GM23338 (cell line): ENCODE results near the gene MYO5C. TPM values are rescaled to one million over a fixed set of nuclear protein-coding genes. Genes with fewer than 3 reads are reported as not detected.

Experiments
- ATAC-seq: fragments of 200-7000 bp; cut with Tn5 transposase; 3 replicates; pipeline ENCODE4 v1.9.1; 2020
- DNase-seq: peaks from one replicate; pipeline ENCODE4 v3.0.0-alpha.2; 2015; ENCODE audit warnings: low spot score
- H2AFZ ChIP-seq: fragments of 200-600 bp; sonication (generic); 2 replicates; pipeline ENCODE4 v1.8.0; 2016; ENCODE audit warnings: antibody characterized with exemption, mild to moderate bottlenecking, moderate library complexity
- H3F3A ChIP-seq: fragments of 200-600 bp; sonication (generic); replicated peaks from 2 replicates; pipeline ENCODE4 v1.8.0; 2017; ENCODE audit warnings: antibody characterized with exemption, mixed run types, low read depth
- H3K27ac ChIP-seq: fragments of 200-600 bp; sonication (generic); 2 replicates; pipeline ENCODE4 v1.6.1; 2016; ENCODE audit warnings: low read depth
- H3K27me3 ChIP-seq: fragments of 200-600 bp; sonication (generic); 2 replicates; pipeline ENCODE4 v1.8.0; 2016; ENCODE audit warnings: mild to moderate bottlenecking, mixed run types, moderate library complexity; ENCODE audit not compliant: insufficient read depth
- H3K36me3 ChIP-seq: fragments of 200-600 bp; sonication (generic); 2 replicates; pipeline ENCODE4 v1.8.0; 2016; ENCODE audit warnings: mild to moderate bottlenecking; ENCODE audit not compliant: insufficient read depth
- H3K4me1 ChIP-seq: fragments of 200-600 bp; sonication (generic); 2 replicates; pipeline ENCODE4 v1.8.0; 2016; ENCODE audit warnings: mild to moderate bottlenecking, moderate library complexity; ENCODE audit not compliant: insufficient read depth
- H3K4me2 ChIP-seq: fragments of 200-600 bp; sonication (generic); 2 replicates; pipeline ENCODE4 v1.7.1; 2017; ENCODE audit warnings: mixed run types
- H3K4me3 ChIP-seq: fragments of 200-600 bp; sonication (generic); 2 replicates; pipeline ENCODE4 v1.6.1; 2016; ENCODE audit warnings: mixed run types
- H3K79me2 ChIP-seq: fragments of 200-600 bp; sonication (generic); replicated peaks from 2 replicates; pipeline ENCODE4 v1.8.0; 2017; ENCODE audit warnings: mild to moderate bottlenecking; ENCODE audit not compliant: insufficient read depth
- H3K9me2 ChIP-seq: fragments of 200-600 bp; sonication (generic); 2 replicates; pipeline ENCODE4 v1.8.0; 2017; ENCODE audit not compliant: insufficient read depth
- H4K20me1 ChIP-seq: fragments of 200-600 bp; sonication (generic); replicated peaks from 2 replicates; pipeline ENCODE4 v1.8.0; 2017; ENCODE audit warnings: mild to moderate bottlenecking; ENCODE audit not compliant: insufficient read depth
- H3K27ac Mint-ChIP-seq: 2 replicates; pipeline ENCODE4 v1.8.0; 2020; ENCODE audit warnings: inconsistent platforms, mild to moderate bottlenecking, moderate library complexity, mixed read lengths
- H3K27me3 Mint-ChIP-seq: 3 replicates; pipeline ENCODE4 v1.8.0; 2022; ENCODE audit warnings: low read depth, mild to moderate bottlenecking, moderate library complexity, mixed read lengths, inconsistent platforms; ENCODE audit not compliant: insufficient read depth, poor library complexity
- H3K36me3 Mint-ChIP-seq: 3 replicates; pipeline ENCODE4 v1.8.0; 2021; ENCODE audit warnings: low read depth, mild to moderate bottlenecking, inconsistent platforms, moderate library complexity, mixed read lengths
- H3K4me1 Mint-ChIP-seq: 3 replicates; pipeline ENCODE4 v1.8.0; 2020; ENCODE audit warnings: mild to moderate bottlenecking, inconsistent platforms, mixed read lengths
- H3K4me3 Mint-ChIP-seq: 3 replicates; pipeline ENCODE4 v1.8.0; 2021; ENCODE audit warnings: moderate library complexity, mild to moderate bottlenecking, inconsistent platforms, mixed read lengths
- H3K9me3 Mint-ChIP-seq: 3 replicates; pipeline ENCODE4 v1.8.0; 2020; ENCODE audit warnings: moderate library complexity, mild to moderate bottlenecking, inconsistent platforms, mixed read lengths
- CREB1 ChIP-seq: fragments of 250-450 bp; sonication (Bioruptor Pico); IDR thresholded peaks from 2 replicates; pipeline ENCODE4 v1.5.0; 2020; ENCODE audit warnings: low read depth, mild to moderate bottlenecking, moderate library complexity
- CTCF ChIP-seq, 2 experiments: fragments of 200-600 bp in 1 of 2; sonication (generic) in 1 of 2; conservative IDR thresholded peaks; 2 replicates each; pipeline versions ENCODE4 v1.5.1 to v1.6.1; 2016 to 2017; ENCODE audit warnings: antibody characterized with exemption in 2 of 2, low read depth in 2 of 2, mild to moderate bottlenecking in 2 of 2, moderate library complexity in 1 of 2
- ETS1 ChIP-seq: IDR thresholded peaks from 2 replicates; pipeline ENCODE4 v1.6.1; 2016; ENCODE audit warnings: antibody characterized with exemption
- EZH2 ChIP-seq: fragments of 200-600 bp; sonication (generic); IDR thresholded peaks from one replicate; pipeline ENCODE4 v1.8.0; 2017; ENCODE audit warnings: antibody characterized with exemption, mild to moderate bottlenecking, low read depth; ENCODE audit not compliant: unreplicated experiment
- EZH2phosphoT487 ChIP-seq: fragments of 200-600 bp; sonication (generic); IDR thresholded peaks from one replicate; pipeline ENCODE4 v1.8.1; 2018; ENCODE audit warnings: antibody characterized with exemption; ENCODE audit not compliant: unreplicated experiment
- JUNB ChIP-seq: IDR thresholded peaks from one replicate; pipeline ENCODE4 v1.6.1; 2016; ENCODE audit warnings: antibody characterized with exemption; ENCODE audit not compliant: unreplicated experiment
- NANOG ChIP-seq: IDR thresholded peaks from 2 replicates; pipeline ENCODE4 v1.6.1; 2016; ENCODE audit warnings: antibody characterized with exemption, borderline replicate concordance
- POLR2AphosphoS5 ChIP-seq: IDR thresholded peaks from 2 replicates; pipeline ENCODE4 v1.6.1; 2016; ENCODE audit warnings: antibody characterized with exemption, low read depth
- STAT1 ChIP-seq: IDR thresholded peaks from one replicate; pipeline ENCODE4 v1.6.1; 2016; ENCODE audit warnings: antibody characterized with exemption; ENCODE audit not compliant: unreplicated experiment
- ZNF114 ChIP-seq: fragments of 250-450 bp; sonication (Bioruptor Pico); IDR thresholded peaks from 2 replicates; pipeline ENCODE4 v1.5.0; 2020; ENCODE audit warnings: mild to moderate bottlenecking, moderate library complexity
- ZNF331 ChIP-seq: fragments of 250-450 bp; sonication (Bioruptor Pico); IDR thresholded peaks from 2 replicates; pipeline ENCODE4 v1.5.0; 2020; ENCODE audit warnings: low read depth, mild to moderate bottlenecking, moderate library complexity
- ZNF462 ChIP-seq: fragments of 250-450 bp; sonication (Bioruptor Pico); IDR thresholded peaks from 2 replicates; pipeline ENCODE4 v1.5.0; 2020; ENCODE audit warnings: mild to moderate bottlenecking, moderate library complexity
- polyA plus RNA-seq: library from polyadenylated mRNA; unstranded; fragments of >200 nt; fragmentation: Nextera tagmentation; extraction: Ambion mirVana; gene quantifications from 2 replicates; pipeline ENCODE4 v1.2.1, GENCODE V29; 2016
- total RNA-seq: library from RNA; depleted of rRNA; stranded (reverse); fragments of >200 nt; shearing (Covaris generic); gene quantifications from 2 replicates; pipeline ENCODE4 v1.2.3, GENCODE V29; 2014

Gene MYO5C
- total and polyA plus RNA-seq, 2 experiments from 2014 or later, result 7.9 to 28.8 TPM

DNA sequence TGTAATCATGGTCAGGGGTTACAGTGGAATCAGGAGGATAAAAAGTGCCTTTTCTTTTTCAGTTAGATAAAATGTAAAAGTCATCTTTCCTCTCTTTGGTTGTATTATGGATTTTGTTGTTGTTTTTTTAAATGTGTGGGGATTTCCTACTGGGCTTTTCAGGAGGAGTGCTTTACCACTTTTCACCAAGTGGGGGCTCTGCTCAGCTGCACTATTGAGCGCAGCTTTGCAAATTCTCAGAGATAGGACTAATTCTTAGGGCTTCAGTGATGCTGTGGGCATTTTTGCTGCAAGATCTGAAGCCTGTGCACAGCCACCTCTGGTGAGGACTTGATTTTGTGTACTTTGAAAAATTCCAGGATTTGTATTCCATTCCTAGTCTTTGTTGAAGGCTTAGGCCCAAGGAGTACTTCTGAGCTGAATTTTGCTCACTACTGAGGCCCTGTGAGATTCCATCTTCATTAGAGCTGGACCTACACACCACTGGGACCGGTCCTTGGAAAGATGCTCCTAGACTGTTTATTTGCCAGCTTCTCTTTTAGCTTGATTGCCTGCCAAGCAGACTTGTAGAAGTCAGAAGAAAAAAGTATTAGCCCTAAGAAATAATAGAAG, 111.9 kb downstream of the MYO5C start:
- no peak overlapping the region for H3K4me3 Mint-ChIP-seq
- H3K27me3 Mint-ChIP-seq, result peaks cover 18% of the 10 kb centered on the region
- H3F3A ChIP-seq, result peaks cover 11% of the 10 kb centered on the region; the same call in 1 of the 2 replicates
- H3K27ac ChIP-seq, result no peak overlapping the region
- no peak overlapping the region for H2AFZ ChIP-seq
- TF ChIP-seq CTCF (conservative IDR thresholded peaks at IDR 0.05; ENCODE audit: low read depth in 2 of 2), result peak; percentile 71 to 89
- TF ChIP-seq STAT1, result no peak
- peaks cover 21% of the 10 kb centered on the region for H3K27me3 ChIP-seq
- peaks cover 9% of the 10 kb centered on the region for H3K4me1 Mint-ChIP-seq
- H3K79me2 ChIP-seq, result peaks cover 3% of the 10 kb centered on the region
- DNase-seq, result peak; percentile 76
- no peak for ATAC-seq
- no peak overlapping the region for H3K27ac Mint-ChIP-seq
- peaks cover 2% of the 10 kb centered on the region for H3K4me1 ChIP-seq
- H3K9me3 Mint-ChIP-seq, result no peaks in the 10 kb centered on the region
- H4K20me1 ChIP-seq, result no peaks in the 10 kb centered on the region; the same call in 1 of the 2 replicates
- H3K36me3 Mint-ChIP-seq, result no peaks in the 10 kb centered on the region
- H3K4me2 ChIP-seq, result no peak overlapping the region
- no peak overlapping the region for H3K4me3 ChIP-seq
- H3K9me2 ChIP-seq, result no peaks in the 10 kb centered on the region
- no peaks in the 10 kb centered on the region for H3K36me3 ChIP-seq

- no peak for DNase-seq
- TF ChIP-seq CREB1, result no peak
- TF ChIP-seq JUNB, result no peak
- no peak for TF ChIP-seq STAT1
- no peak for TF ChIP-seq EZH2phosphoT487
- no peak for TF ChIP-seq ZNF462 (CRISPR knock-in tag)
- no peak for TF ChIP-seq ZNF114 (CRISPR knock-in tag)
- TF ChIP-seq POLR2AphosphoS5, result no peak
- TF ChIP-seq ZNF331 (CRISPR knock-in tag), result no peak
- TF ChIP-seq EZH2, result no peak
- no peak for TF ChIP-seq ETS1
- no peak for TF ChIP-seq NANOG
Measured at GRCh38 chr15:52181938-52182780, 113.4 kb downstream of the MYO5C start.

More at GRCh38 chr15:52181938-52182780, 113.4 kb downstream of the MYO5C start:
- H3K4me2 ChIP-seq, result no peak overlapping the region
- Mint-ChIP-seq H3K27ac (no peak overlapping the region), H3K4me3 (no peak overlapping the region), H3K36me3 (no peaks in the 10 kb centered on the region), H3K9me3 (no peaks in the 10 kb centered on the region), H3K4me1 (peaks cover 22% of the 10 kb centered on the region), H3K27me3 (peaks cover 21% of the 10 kb centered on the region)
- no peaks in the 10 kb centered on the region for H3K36me3 ChIP-seq
- H3K4me1 ChIP-seq, result peaks cover 10% of the 10 kb centered on the region
- ATAC-seq, result no peak
- H3K27me3 ChIP-seq, result peaks cover 21% of the 10 kb centered on the region
- peaks cover 16% of the 10 kb centered on the region for H3K79me2 ChIP-seq
- H3K4me3 ChIP-seq, result no peak overlapping the region
- no peak overlapping the region for H2AFZ ChIP-seq
- H4K20me1 ChIP-seq, result peaks cover 6% of the 10 kb centered on the region
- H3F3A ChIP-seq, result peaks cover 11% of the 10 kb centered on the region; the same call in 1 of the 2 replicates
- H3K27ac ChIP-seq, result no peak overlapping the region
- H3K9me2 ChIP-seq, result no peaks in the 10 kb centered on the region
